Muscle of leg (tissue), 16 donors: ENCODE measurements around the gene UGT3A2. TPM values are rescaled to one million over a fixed set of nuclear protein-coding genes. Genes with fewer than 3 reads are reported as not detected.

Source experiments
- DNase-seq: peaks from one replicate; pipeline ENCODE4 v3.0.0; 2013
- H3K27ac ChIP-seq: one replicate; pipeline ENCODE4 v1.5.1; 2013; ENCODE audit warnings: mild to moderate bottlenecking, low read length, control low read depth
- H3K27me3 ChIP-seq: one replicate; pipeline ENCODE4 v1.6.1; 2013; ENCODE audit warnings: low read length; ENCODE audit not compliant: control insufficient read depth, insufficient read depth
- H3K36me3 ChIP-seq: one replicate; pipeline ENCODE4 v1.6.1; 2013; ENCODE audit warnings: low read length; ENCODE audit not compliant: control insufficient read depth, insufficient read depth
- H3K4me1 ChIP-seq: one replicate; pipeline ENCODE4 v1.6.1; 2013; ENCODE audit warnings: low read length; ENCODE audit not compliant: control insufficient read depth, insufficient read depth
- H3K4me3 ChIP-seq: one replicate; pipeline ENCODE4 v1.5.1; 2013; ENCODE audit warnings: low read length, control low read depth
- H3K9me3 ChIP-seq: replicated peaks from 2 replicates; pipeline ENCODE4 v1.6.1; 2013; ENCODE audit warnings: low read depth, low read length; ENCODE audit not compliant: control insufficient read depth
- WGBS: methylation state at CpG from one replicate; pipeline ENCODE4 v1.1.5; 2013; ENCODE audit warnings: missing lambda C conversion rate; ENCODE audit not compliant: insufficient coverage; 5-methylcytosine and 5-hydroxymethylcytosine counted together
- long read RNA-seq, 11 donors: transcript quantifications; one replicate each; lab custom pipeline, GENCODE V29; 2026
- polyA plus RNA-seq, 8 donors: library from polyadenylated mRNA; unstranded; fragments of 120-200 nt; gene quantifications; one replicate each; pipeline versions ENCODE4 v1.2.1 to v1.2.3, GENCODE V29; 2013; ENCODE audit warnings: inconsistent platforms in 1 of 8, low replicate concordance in 1 of 8; ENCODE audit not compliant: insufficient read length in 8 of 8, insufficient read depth in 1 of 8
- total RNA-seq: library from RNA; stranded (reverse); fragments of 120-200 nt; gene quantifications from one replicate; pipeline ENCODE4 v1.2.4, GENCODE V29; 2013

Gene UGT3A2
- total RNA-seq (0.35 TPM), polyA plus RNA-seq (under 1 TPM; 0.33 to 0.69 (median 0.51) TPM)
- long read RNA-seq, donor 1 = 0 reads
- long read RNA-seq, donor 2, partial matches to known transcripts = 0 of 1 reads
- long read RNA-seq, donor 2, other reads (novel, unspliced or antisense) = 0 of 1 reads
- long read RNA-seq, donor 3 = 0 reads
- long read RNA-seq, donor 4 = 0 reads
- long read RNA-seq, donor 5 = 0 reads
- long read RNA-seq, donor 6 = 0 reads
- long read RNA-seq, donor 7 = 0 reads
- long read RNA-seq, donor 8 = 0 reads
- long read RNA-seq, donor 9 = 0 reads
- long read RNA-seq, donor 10 = 0 reads
- long read RNA-seq, donor 11 = 0 reads

- H3K27ac ChIP-seq = no peak within 1 kb of the TSS
- peaks cover 10% of the 10 kb centered on the region for H3K4me1 ChIP-seq
- H3K9me3 ChIP-seq = no peaks in the 10 kb centered on the region
- H3K36me3 ChIP-seq = no peaks in the 10 kb centered on the region
- WGBS = 0% methylated on average over 12 of the region's 22 CpGs
- DNase-seq = peak; percentile 13
- peaks cover 11% of the 10 kb centered on the region for H3K27me3 ChIP-seq
- H3K4me3 ChIP-seq = peak within 1 kb of the TSS; percentile 23
These were observed at the start of gene UGT3A2 for GRCh38 chr5:36066540-36067210. UGT3A2 (minus strand) TSS chr5:36066882; CDS start chr5:36066789, 93 bp downstream.

GRCh38 chr5:36111238-36111637 is 44.6 kb upstream of the UGT3A2 start:
- Histone ChIP-seq H3K27ac (no peak overlapping the region), H3K36me3 (peaks cover 16% of the 10 kb centered on the region), H3K9me3 (no peaks in the 10 kb centered on the region), H3K4me3 (no peak overlapping the region), H3K4me1 (no peaks in the 10 kb centered on the region), H3K27me3 (no peaks in the 10 kb centered on the region)
- no peak for DNase-seq
- WGBS = no CpG with 5 or more reads among the region's 1 CpG

GRCh38 chr5:36108758-36109460 is 42.2 kb upstream of the UGT3A2 start:
- Histone ChIP-seq H3K4me3 (no peak overlapping the region), H3K9me3 (no peaks in the 10 kb centered on the region), H3K36me3 (peaks cover 11% of the 10 kb centered on the region), H3K27ac (no peak overlapping the region), H3K27me3 (no peaks in the 10 kb centered on the region), H3K4me1 (no peaks in the 10 kb centered on the region)
- WGBS = 67% methylated on average over 1 of the region's 3 CpGs
- peak; percentile 28 for DNase-seq

- Histone ChIP-seq H3K4me3 (no peak overlapping the region), H3K27ac (no peak overlapping the region), H3K4me1 (no peaks in the 10 kb centered on the region), H3K9me3 (no peaks in the 10 kb centered on the region), H3K36me3 (peaks cover 11% of the 10 kb centered on the region), H3K27me3 (no peaks in the 10 kb centered on the region)
- WGBS = 82% methylated on average over 2 of the region's 2 CpGs
- DNase-seq = no peak
These were observed 39.1 kb upstream of the UGT3A2 start for GRCh38 chr5:36105819-36106218.

GRCh38 chr5:36099748-36100147 is 33.1 kb upstream of the UGT3A2 start:
- no peak for DNase-seq
- WGBS = 100% methylated on average over 1 of the region's 3 CpGs

GRCh38 chr5:36096486-36096885 is 29.8 kb upstream of the UGT3A2 start:
- H3K27me3 ChIP-seq = no peaks in the 10 kb centered on the region

More at GRCh38 chr5:36099748-36100147, 33.1 kb upstream of the UGT3A2 start:
- H3K4me1 ChIP-seq = no peaks in the 10 kb centered on the region
- H3K36me3 ChIP-seq = no peaks in the 10 kb centered on the region
- H3K27me3 ChIP-seq = no peaks in the 10 kb centered on the region
- no peaks in the 10 kb centered on the region for H3K9me3 ChIP-seq
- H3K4me3 ChIP-seq = no peak overlapping the region
- H3K27ac ChIP-seq = no peak overlapping the region

GRCh38 chr5:36089989-36090388 is 23.3 kb upstream of the UGT3A2 start:
- Histone ChIP-seq H3K4me3 (no peak overlapping the region), H3K9me3 (peaks cover 3% of the 10 kb centered on the region), H3K4me1 (no peaks in the 10 kb centered on the region), H3K36me3 (no peaks in the 10 kb centered on the region), H3K27me3 (no peaks in the 10 kb centered on the region), H3K27ac (no peak overlapping the region)
- peak; percentile 30 for DNase-seq
- no CpG with 5 or more reads among the region's 2 CpGs for WGBS

More at GRCh38 chr5:36096486-36096885, 29.8 kb upstream of the UGT3A2 start:
- H3K4me1 ChIP-seq = no peaks in the 10 kb centered on the region
- H3K27ac ChIP-seq = no peak overlapping the region
- DNase-seq = no peak
- H3K9me3 ChIP-seq = no peaks in the 10 kb centered on the region
- no peak overlapping the region for H3K4me3 ChIP-seq
- H3K36me3 ChIP-seq = no peaks in the 10 kb centered on the region

GRCh38 chr5:36079200-36079781 is 12.6 kb upstream of the UGT3A2 start:
- no peak overlapping the region for H3K4me3 ChIP-seq
- H3K4me1 ChIP-seq = no peaks in the 10 kb centered on the region
- H3K9me3 ChIP-seq = no peaks in the 10 kb centered on the region
- no peaks in the 10 kb centered on the region for H3K36me3 ChIP-seq
- H3K27ac ChIP-seq = no peak overlapping the region
- DNase-seq = peak; percentile 43
- H3K27me3 ChIP-seq = no peaks in the 10 kb centered on the region
- WGBS = 13% methylated on average over 6 of the region's 10 CpGs

- no peaks in the 10 kb centered on the region for H3K27me3 ChIP-seq
- WGBS = 25% methylated on average over 1 of the region's 10 CpGs
- H3K4me3 ChIP-seq = no peak overlapping the region
- H3K36me3 ChIP-seq = no peaks in the 10 kb centered on the region
- no peaks in the 10 kb centered on the region for H3K9me3 ChIP-seq
- no peak overlapping the region for H3K27ac ChIP-seq
- H3K4me1 ChIP-seq = no peaks in the 10 kb centered on the region
- DNase-seq = no peak
These were observed 11.7 kb upstream of the UGT3A2 start for GRCh38 chr5:36078430-36078829.
